Measurements from ENCODE around the gene TMEM250.

DNA sequence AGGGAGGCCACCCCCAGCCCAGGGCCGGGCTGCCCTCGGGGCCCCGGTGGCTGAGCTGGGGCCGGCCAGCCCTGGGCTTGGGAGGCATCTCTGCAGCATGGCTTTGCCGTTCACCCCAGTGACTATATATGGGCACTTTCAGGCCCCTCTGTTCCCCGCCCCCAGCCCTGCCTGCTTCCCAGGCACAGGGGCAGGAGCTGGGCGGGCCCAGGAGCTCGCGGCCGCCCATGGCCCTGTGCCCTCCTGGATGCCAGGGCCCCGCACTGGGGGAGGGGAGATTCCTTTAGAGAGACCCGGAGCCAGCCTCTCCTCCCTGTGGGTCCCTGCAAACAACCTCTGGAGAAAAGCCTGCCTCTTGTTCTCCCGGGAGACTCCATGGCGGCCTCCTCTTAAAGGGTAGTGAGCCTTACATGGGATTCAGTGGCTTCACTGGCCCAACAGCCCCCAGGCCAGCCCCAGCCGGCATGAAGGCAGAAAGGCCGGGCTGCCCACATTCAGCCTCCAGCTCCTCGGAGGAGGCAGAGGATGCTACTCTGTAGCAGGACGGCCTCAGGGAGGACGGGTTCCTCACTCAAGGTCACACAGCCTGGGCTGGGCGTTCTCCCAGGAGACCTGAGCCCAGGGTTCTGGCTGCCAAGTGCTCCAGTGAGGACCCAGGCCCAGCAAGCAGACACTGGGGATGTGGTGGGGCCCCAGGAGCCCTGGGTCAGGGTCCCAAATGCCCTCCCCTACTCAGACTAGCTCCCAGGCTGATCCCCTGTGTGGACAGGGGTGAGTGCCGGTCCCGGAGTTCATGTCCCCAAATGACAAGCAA lies 27.7 kb downstream of the TMEM250 start:
- TF ChIP-seq CTCF (IDR thresholded peaks at IDR 0.05) (no peak), EP300 (IDR thresholded peaks at IDR 0.05) (no peak), POLR2AphosphoS5 (IDR thresholded peaks at IDR 0.05) (peak; percentile 21), POLR2A (IDR thresholded peaks at IDR 0.05) (no peak)

Measured in gastroesophageal sphincter (tissue), 3 donors.